GM10266 (cell line): ENCODE results near the gene DCDC2.
"Not testable (repeated sequence)": the region's sequence is repeated elsewhere in the genome, so short reads cannot be mapped to it uniquely, and the experiment has no call there.

Experiments used
- DNase-seq: peaks from one replicate; pipeline ENCODE4 v3.0.0; 2012; ENCODE audit errors: extremely low spot score
- CTCF ChIP-seq: IDR thresholded peaks from 2 replicates; pipeline ENCODE4 v1.5.1; 2012; ENCODE audit warnings: mild to moderate bottlenecking, low read depth; ENCODE audit not compliant: control insufficient read depth, insufficient read depth; ENCODE audit errors: missing control alignments

DCDC2 gene

GRCh38 chr6:24385536-24386269, 27.8 kb upstream of the DCDC2 start:
- no peak for TF ChIP-seq CTCF
- no peak for DNase-seq

GRCh38 chr6:24384369-24385130, 26.7 kb upstream of the DCDC2 start:
- not testable (repeated sequence) for DNase-seq

- not testable (repeated sequence) for DNase-seq
Measured at GRCh38 chr6:24382891-24383494, 25.1 kb upstream of the DCDC2 start.

- TF ChIP-seq CTCF: no peak
- DNase-seq: no peak
Measured at GRCh38 chr6:24382220-24382540, 24.3 kb upstream of the DCDC2 start.

- no peak for DNase-seq
- no peak for TF ChIP-seq CTCF
Measured at GRCh38 chr6:24381476-24382219, 23.8 kb upstream of the DCDC2 start.

- DNase-seq: no peak
- no peak for TF ChIP-seq CTCF
Measured at GRCh38 chr6:24378473-24379097, 20.7 kb upstream of the DCDC2 start.

- no peak for TF ChIP-seq CTCF
- DNase-seq: no peak
Measured at GRCh38 chr6:24376871-24377270, 19.0 kb upstream of the DCDC2 start.
